ENCODE data around the gene LRCH3.
"Not testable (repeated sequence)": the region's sequence is repeated elsewhere in the genome, so short reads cannot be mapped to it uniquely, and the experiment has no call there.

LRCH3 gene

GRCh38 chr3:197836244-197836643 lies 45.2 kb downstream of the LRCH3 start:
- DNase-seq, result no peak

- DNase-seq, result no peak
These were observed 46.2 kb downstream of the LRCH3 start for GRCh38 chr3:197837282-197837681.

- no peak for DNase-seq
These were observed 50.7 kb downstream of the LRCH3 start for GRCh38 chr3:197841789-197842188.

- no peak for DNase-seq
These were observed 55.4 kb downstream of the LRCH3 start for GRCh38 chr3:197846491-197846890.

GRCh38 chr3:197847866-197848401 lies 56.9 kb downstream of the LRCH3 start:
- peak; percentile 27 for DNase-seq

- DNase-seq, result peak; percentile 88
These were observed 63.7 kb downstream of the LRCH3 start for GRCh38 chr3:197854596-197855343.

- no peak for DNase-seq
These were observed 64.5 kb downstream of the LRCH3 start for GRCh38 chr3:197855571-197855970.

GRCh38 chr3:197856199-197856816 lies 65.3 kb downstream of the LRCH3 start:
- DNase-seq, result no peak

GRCh38 chr3:197858133-197858532 lies 67.1 kb downstream of the LRCH3 start:
- no peak for DNase-seq

- no peak for DNase-seq
These were observed 67.5 kb downstream of the LRCH3 start for GRCh38 chr3:197858598-197858997.

GRCh38 chr3:197866035-197866434 lies 75.0 kb downstream of the LRCH3 start:
- DNase-seq, result no peak

- no peak for DNase-seq
These were observed 82.3 kb downstream of the LRCH3 start for GRCh38 chr3:197873329-197873728.

GRCh38 chr3:197874064-197874463 lies 83.0 kb downstream of the LRCH3 start:
- no peak for DNase-seq

GRCh38 chr3:197874653-197875052 lies 83.6 kb downstream of the LRCH3 start:
- no peak for DNase-seq

GRCh38 chr3:197877902-197878301 lies 86.8 kb downstream of the LRCH3 start:
- DNase-seq, result no peak

- DNase-seq, result no peak
These were observed 87.4 kb downstream of the LRCH3 start for GRCh38 chr3:197878427-197878826.

- DNase-seq, result no peak
These were observed 89.6 kb downstream of the LRCH3 start for GRCh38 chr3:197880491-197881269.

GRCh38 chr3:197881270-197881969 lies 90.4 kb downstream of the LRCH3 start:
- DNase-seq, result no peak

GRCh38 chr3:197881970-197882338 lies 90.9 kb downstream of the LRCH3 start:
- no peak for DNase-seq

- DNase-seq, result no peak
These were observed 91.5 kb downstream of the LRCH3 start for GRCh38 chr3:197882586-197882985.

GRCh38 chr3:197883541-197883940 lies 92.5 kb downstream of the LRCH3 start:
- no peak for DNase-seq

- DNase-seq, result not testable (repeated sequence)
These were observed 93.3 kb downstream of the LRCH3 start for GRCh38 chr3:197884330-197884729.

GRCh38 chr3:197886052-197886451 lies 95.0 kb downstream of the LRCH3 start:
- DNase-seq, result not testable (repeated sequence)
